Measurements from ENCODE around the gene RPL32.

The RPL32 gene

GRCh38 chr3:12828751-12829150, 12.6 kb downstream of the RPL32 start:
- TF ChIP-seq CEBPB (IDR thresholded peaks at IDR 0.05) (no peak), CREB1 (IDR thresholded peaks at IDR 0.05; ENCODE audit: low read depth) (no peak), YY1 (IDR thresholded peaks at IDR 0.05; ENCODE audit: low read depth) (no peak), TCF12 (IDR thresholded peaks at IDR 0.05; ENCODE audit: low read depth) (no peak), NFIC (IDR thresholded peaks at IDR 0.05) (no peak), REST (IDR thresholded peaks at IDR 0.05; ENCODE audit: low read depth) (no peak), ZBTB7A (IDR thresholded peaks at IDR 0.05; ENCODE audit: low read depth) (no peak), FOXM1 (IDR thresholded peaks at IDR 0.05; ENCODE audit: borderline replicate concordance, low read depth) (no peak), EP300 (IDR thresholded peaks at IDR 0.05; ENCODE audit: borderline replicate concordance) (no peak), TEAD4 (IDR thresholded peaks at IDR 0.05) (no peak), TAF1 (IDR thresholded peaks at IDR 0.05; ENCODE audit: low read depth) (no peak)
- TF ChIP-seq, protein P1, sequence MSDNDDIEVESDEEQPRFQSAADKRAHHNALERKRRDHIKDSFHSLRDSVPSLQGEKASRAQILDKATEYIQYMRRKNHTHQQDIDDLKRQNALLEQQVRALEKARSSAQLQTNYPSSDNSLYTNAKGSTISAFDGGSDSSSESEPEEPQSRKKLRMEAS (IDR thresholded peaks at IDR 0.05), result no peak
- TF ChIP-seq, protein P2, sequence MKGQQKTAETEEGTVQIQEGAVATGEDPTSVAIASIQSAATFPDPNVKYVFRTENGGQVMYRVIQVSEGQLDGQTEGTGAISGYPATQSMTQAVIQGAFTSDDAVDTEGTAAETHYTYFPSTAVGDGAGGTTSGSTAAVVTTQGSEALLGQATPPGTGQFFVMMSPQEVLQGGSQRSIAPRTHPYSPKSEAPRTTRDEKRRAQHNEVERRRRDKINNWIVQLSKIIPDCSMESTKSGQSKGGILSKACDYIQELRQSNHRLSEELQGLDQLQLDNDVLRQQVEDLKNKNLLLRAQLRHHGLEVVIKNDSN (IDR thresholded peaks at IDR 0.05), result no peak

- no peak for TF ChIP-seq RAD21 (IDR thresholded peaks at IDR 0.05; ENCODE audit: low read depth)
- TF ChIP-seq TCF12 (IDR thresholded peaks at IDR 0.05; ENCODE audit: low read depth), result no peak
- TF ChIP-seq TEAD4 (IDR thresholded peaks at IDR 0.05), result no peak
- no peak for TF ChIP-seq REST (IDR thresholded peaks at IDR 0.05; ENCODE audit: low read depth)
- TF ChIP-seq, protein P2 (IDR thresholded peaks at IDR 0.05), result no peak
- TF ChIP-seq EGR1 (IDR thresholded peaks at IDR 0.05), result no peak
- no peak for TF ChIP-seq NFIC (IDR thresholded peaks at IDR 0.05)
- no peak for TF ChIP-seq TAF1 (IDR thresholded peaks at IDR 0.05; ENCODE audit: low read depth)
- TF ChIP-seq, protein P1 (IDR thresholded peaks at IDR 0.05), result no peak
- no peak for TF ChIP-seq CEBPB (IDR thresholded peaks at IDR 0.05)
- TF ChIP-seq YY1 (IDR thresholded peaks at IDR 0.05; ENCODE audit: low read depth), result no peak
- no peak for TF ChIP-seq ZBTB7A (IDR thresholded peaks at IDR 0.05; ENCODE audit: low read depth)
- no peak for TF ChIP-seq CREB1 (IDR thresholded peaks at IDR 0.05; ENCODE audit: low read depth)
- TF ChIP-seq EP300 (IDR thresholded peaks at IDR 0.05; ENCODE audit: borderline replicate concordance), result no peak
- TF ChIP-seq FOXM1 (IDR thresholded peaks at IDR 0.05; ENCODE audit: borderline replicate concordance, low read depth), result no peak
Observed at GRCh38 chr3:12825156-12825555, 16.2 kb downstream of the RPL32 start.

GRCh38 chr3:12824299-12824698, 17.1 kb downstream of the RPL32 start:
- TF ChIP-seq YY1 (IDR thresholded peaks at IDR 0.05; ENCODE audit: low read depth) (no peak), CEBPB (IDR thresholded peaks at IDR 0.05) (no peak), ZBTB7A (IDR thresholded peaks at IDR 0.05; ENCODE audit: low read depth) (no peak), RAD21 (IDR thresholded peaks at IDR 0.05; ENCODE audit: low read depth) (no peak), NFIC (IDR thresholded peaks at IDR 0.05) (no peak), TCF12 (IDR thresholded peaks at IDR 0.05; ENCODE audit: low read depth) (no peak)
- TF ChIP-seq, protein P2 (IDR thresholded peaks at IDR 0.05), result no peak

- TF ChIP-seq EP300 (IDR thresholded peaks at IDR 0.05; ENCODE audit: borderline replicate concordance) (no peak), CEBPB (IDR thresholded peaks at IDR 0.05) (no peak), FOXM1 (IDR thresholded peaks at IDR 0.05; ENCODE audit: borderline replicate concordance, low read depth) (no peak), CREB1 (IDR thresholded peaks at IDR 0.05; ENCODE audit: low read depth) (no peak), REST (IDR thresholded peaks at IDR 0.05; ENCODE audit: low read depth) (no peak)
- TF ChIP-seq, protein P1 (IDR thresholded peaks at IDR 0.05), result no peak
Observed at GRCh38 chr3:12822725-12823373, 18.5 kb downstream of the RPL32 start.

Data from Ishikawa (cell line).